HepG2 (cell line): ENCODE data around the gene ACACA. TPM values are rescaled to one million over a fixed set of nuclear protein-coding genes. Genes with fewer than 3 reads are reported as not detected.

Experiments used
- ATAC-seq: fragments of 200-7000 bp; cut with Tn5 transposase; 3 replicates; pipeline ENCODE4 v1.9.1; 2020; ENCODE audit warnings: mild to moderate bottlenecking, moderate library complexity
- BruUV-seq: library from RNA; stranded (reverse); fragments of 400-500 nt; replicated peaks from 2 replicates; lab custom pipeline; 2021; lab: Mats Ljungman, UMichigan
- CTCF ChIA-PET: fragments of 300-600 bp; formaldehyde crosslinking; extraction: SDS; loops from one replicate; lab custom pipeline; 2021; ENCODE audit warnings: low total read pairs, inconsistent platforms, low intra/inter-chr PET ratio; lab: Yijun Ruan, JAX
- POLR2A ChIA-PET: fragments of 350-600 bp; sonication (Branson Sonifier 250); formaldehyde crosslinking; loops from one replicate; lab custom pipeline; 2020; ENCODE audit warnings: antibody characterized with exemption, inconsistent platforms; lab: Yijun Ruan, JAX
- DNase-seq: peaks from one replicate; pipeline ENCODE4 v3.0.0-alpha.2; 2015; ENCODE audit warnings: low spot score
- FAIRE-seq: peaks from 3 replicates; lab custom pipeline; 2011; peaks lifted over from hg19 to GRCh38; lab: Jason Lieb, UNC
- H2AFZ ChIP-seq: one replicate; pipeline ENCODE4 v1.6.1; 2011; ENCODE audit warnings: low read length, inconsistent platforms
- H3K27ac ChIP-seq: fragments of 300-600 bp; 3 replicates; pipeline ENCODE4 v1.8.0; 2011; ENCODE audit warnings: mixed run types, mild to moderate bottlenecking, mixed read lengths, low read length, inconsistent platforms; ENCODE audit not compliant: insufficient read depth; ENCODE audit errors: extremely low read length
- H3K27me3 ChIP-seq, 2 experiments: fragments of 200-600 bp in 1 of 2; 2 replicates in 1 of 2; 3 replicates in 1 of 2; pipeline versions ENCODE4 v1.6.0 to v1.8.0; 2011; ENCODE audit warnings: low read length in 2 of 2, mild to moderate bottlenecking in 2 of 2, moderate library complexity in 2 of 2, inconsistent platforms in 1 of 2; ENCODE audit not compliant: insufficient read depth in 2 of 2, control insufficient read depth in 1 of 2
- H3K36me3 ChIP-seq, 2 experiments: fragments of 200-600 bp in 1 of 2; replicated peaks in 1 of 2; 2 replicates in 1 of 2; 3 replicates in 1 of 2; pipeline versions ENCODE4 v1.5.1 to v1.8.0; 2011; ENCODE audit warnings: low read length in 2 of 2, inconsistent platforms in 1 of 2; ENCODE audit not compliant: insufficient read depth in 2 of 2, control insufficient read depth in 1 of 2
- H3K4me1 ChIP-seq: 2 replicates; pipeline ENCODE4 v1.5.1; 2012; ENCODE audit warnings: low read length, inconsistent platforms; ENCODE audit not compliant: insufficient read depth
- H3K4me2 ChIP-seq: 2 replicates; pipeline ENCODE4 v1.6.0; 2011; ENCODE audit warnings: low read depth, low read length, inconsistent platforms
- H3K4me3 ChIP-seq, 3 experiments: fragments of 200-600 bp in 1 of 3; sonication (generic), shearing (Covaris generic) in 1 of 3; replicated peaks in 1 of 3; 2 replicates each; pipeline ENCODE4 v1.5.1; 2011 to 2016; ENCODE audit warnings: low read length in 3 of 3, inconsistent platforms in 2 of 3, low read depth in 2 of 3, mild to moderate bottlenecking in 2 of 3, control low read depth in 1 of 3, mixed read lengths in 1 of 3; ENCODE audit not compliant: insufficient read depth in 1 of 3
- H3K79me2 ChIP-seq: one replicate; pipeline ENCODE4 v1.6.1; 2011; ENCODE audit warnings: low read length, inconsistent platforms; ENCODE audit not compliant: insufficient read depth
- H3K9ac ChIP-seq: 2 replicates; pipeline ENCODE4 v1.6.0; 2011; ENCODE audit warnings: mild to moderate bottlenecking, low read depth, low read length, inconsistent platforms; ENCODE audit not compliant: insufficient read depth
- H3K9me3 ChIP-seq: 2 replicates; pipeline ENCODE4 v1.5.1; 2012; ENCODE audit warnings: mild to moderate bottlenecking, low read length
- H4K20me1 ChIP-seq: 2 replicates; pipeline ENCODE4 v1.6.0; 2011; ENCODE audit warnings: inconsistent platforms, mild to moderate bottlenecking, low read length, moderate library complexity; ENCODE audit not compliant: insufficient read depth
- CREM ChIP-seq, 2 experiments: sonication (generic) in 1 of 2; formaldehyde crosslinking in 1 of 2; IDR thresholded peaks; 2 replicates each; pipeline versions ENCODE4 v1.4.0 to v1.6.1; 2016 to 2020; ENCODE audit warnings: antibody characterized with exemption in 1 of 2, mild to moderate bottlenecking in 1 of 2, missing genetic modification reagents in 1 of 2
- EP300 ChIP-seq, 3 experiments: sonication (generic) in 1 of 3; formaldehyde crosslinking in 1 of 3; IDR thresholded peaks; 2 replicates each; pipeline versions ENCODE4 v1.5.1 to v1.6.1; 2011 to 2020; ENCODE audit warnings: low read depth in 2 of 3, low read length in 2 of 3, borderline replicate concordance in 1 of 3, improper control_type of control experiment in 1 of 3, mild to moderate bottlenecking in 1 of 3, missing genetic modification reagents in 1 of 3, moderate library complexity in 1 of 3
- GABPA ChIP-seq, 2 experiments: IDR thresholded peaks; 2 replicates each; pipeline ENCODE4 v1.6.1; 2011 to 2016; ENCODE audit warnings: low read depth in 2 of 2, low read length in 1 of 2, missing biosample characterization in 1 of 2, missing genetic modification characterization in 1 of 2
- HINFP ChIP-seq: sonication (generic); formaldehyde crosslinking; IDR thresholded peaks from 2 replicates; pipeline ENCODE4 v1.4.0; 2020; ENCODE audit warnings: low read depth, mild to moderate bottlenecking, missing genetic modification reagents
- KLF11 ChIP-seq: IDR thresholded peaks from 2 replicates; pipeline ENCODE4 v1.6.1; 2016; ENCODE audit warnings: missing compliant biosample characterization
- MIXL1 ChIP-seq: IDR thresholded peaks from 2 replicates; pipeline ENCODE4 v1.6.1; 2016
- MYC ChIP-seq: sonication (generic); formaldehyde crosslinking; IDR thresholded peaks from 2 replicates; pipeline ENCODE4 v1.9.0; 2021; ENCODE audit warnings: missing genetic modification reagents, borderline replicate concordance
- NR2F2 ChIP-seq: IDR thresholded peaks from 2 replicates; pipeline ENCODE4 v1.6.1; 2012; ENCODE audit warnings: low read depth, inconsistent platforms, borderline replicate concordance
- PHF21A ChIP-seq: sonication (generic); formaldehyde crosslinking; IDR thresholded peaks from 2 replicates; pipeline ENCODE4 v1.5.0; 2020; ENCODE audit warnings: mild to moderate bottlenecking, missing genetic modification reagents
- ZBTB20 ChIP-seq: sonication (generic); formaldehyde crosslinking; IDR thresholded peaks from 2 replicates; pipeline ENCODE4 v1.8.1; 2023; ENCODE audit warnings: missing genetic modification reagents, low read depth, mild to moderate bottlenecking, borderline replicate concordance
- ZBTB38 ChIP-seq: sonication (generic); formaldehyde crosslinking; IDR thresholded peaks from 2 replicates; pipeline ENCODE4 v1.5.1; 2020; ENCODE audit warnings: mild to moderate bottlenecking, missing genetic modification reagents
- WGBS: methylation state at CpG from one replicate; pipeline ENCODE4 v1.1.6; 2017; ENCODE audit warnings: low lambda C conversion rate; 5-methylcytosine and 5-hydroxymethylcytosine counted together
- in situ Hi-C: cut with HindIII; loops from 2 replicates; pipeline ENCODE4 v1.10.0; 2017; ENCODE audit warnings: low pct_unique_long_range_greater_than_20kb; ENCODE audit not compliant: extremely low pct_ligation_motif_present
- intact Hi-C: fragments of 100-400 bp; cut with micrococcal nuclease; formaldehyde crosslinking; loops from one replicate; pipeline ENCODE4 v1.10.0; 2022; ENCODE audit not compliant: unreplicated experiment
- polyA plus RNA-seq, 8 experiments: library from polyadenylated mRNA; depleted of rRNA in 3 of 8; stranded (reverse) in 7 of 8; unstranded in 1 of 8; fragments of >200 nt; fragmentation: Illumina TruSeq in 4 of 8; extraction: Trizol in 4 of 8; gene quantifications; 2 replicates each; pipeline versions ENCODE4 v1.2.1 to v1.2.3, GENCODE V29; 2011 to 2016; ENCODE audit warnings: low read depth in 4 of 8, missing spikeins in 1 of 8, mixed read lengths in 1 of 8; ENCODE audit not compliant: insufficient read depth in 1 of 8
- total RNA-seq, 5 experiments: library from RNA; depleted of rRNA; stranded (reverse); fragments of >200 nt; fragmentation: Illumina TruSeq; extraction: Trizol; gene quantifications; 2 replicates each; pipeline ENCODE4 v1.2.3, GENCODE V29; 2016; ENCODE audit warnings: low read depth in 1 of 5
- TF ChIP-seq, protein P1 (sequence below): sonication (generic); formaldehyde crosslinking; IDR thresholded peaks from 2 replicates; pipeline ENCODE4 v1.9.0; 2021; ENCODE audit warnings: missing genetic modification reagents, borderline replicate concordance

The ACACA gene
- total and polyA plus RNA-seq, 2 of the 13 experiments (the other 11 are each of a cell fraction or from before 2014, with no cell fraction given) = 39.2 to 47.2 TPM

- Histone ChIP-seq H3K36me3 (peaks cover 37 to 95% of the 10 kb centered on the region in 2 experiments), H3K9ac (no peak overlapping the region), H3K27me3 (no peaks in the 10 kb centered on the region), H2AFZ (no peak overlapping the region), H3K4me1 (no peaks in the 10 kb centered on the region), H3K27ac (no peak overlapping the region), H4K20me1 (no peaks in the 10 kb centered on the region), H3K4me2 (no peak overlapping the region), H3K9me3 (no peaks in the 10 kb centered on the region), H3K4me3 (no peak overlapping the region), H3K79me2 (no peaks in the 10 kb centered on the region)
- ChIA-PET CTCF (no interaction called here), POLR2A (no interaction called here)
- BruUV-seq = no TSS peak
- ATAC-seq = no peak
- intact Hi-C loops (no loop called here), in situ Hi-C loops (no loop called here)
- WGBS = 97% methylated on average over 4 of the region's 4 CpGs
- DNase-seq = no peak
- no peak for FAIRE-seq
- TF ChIP-seq, protein P1, sequence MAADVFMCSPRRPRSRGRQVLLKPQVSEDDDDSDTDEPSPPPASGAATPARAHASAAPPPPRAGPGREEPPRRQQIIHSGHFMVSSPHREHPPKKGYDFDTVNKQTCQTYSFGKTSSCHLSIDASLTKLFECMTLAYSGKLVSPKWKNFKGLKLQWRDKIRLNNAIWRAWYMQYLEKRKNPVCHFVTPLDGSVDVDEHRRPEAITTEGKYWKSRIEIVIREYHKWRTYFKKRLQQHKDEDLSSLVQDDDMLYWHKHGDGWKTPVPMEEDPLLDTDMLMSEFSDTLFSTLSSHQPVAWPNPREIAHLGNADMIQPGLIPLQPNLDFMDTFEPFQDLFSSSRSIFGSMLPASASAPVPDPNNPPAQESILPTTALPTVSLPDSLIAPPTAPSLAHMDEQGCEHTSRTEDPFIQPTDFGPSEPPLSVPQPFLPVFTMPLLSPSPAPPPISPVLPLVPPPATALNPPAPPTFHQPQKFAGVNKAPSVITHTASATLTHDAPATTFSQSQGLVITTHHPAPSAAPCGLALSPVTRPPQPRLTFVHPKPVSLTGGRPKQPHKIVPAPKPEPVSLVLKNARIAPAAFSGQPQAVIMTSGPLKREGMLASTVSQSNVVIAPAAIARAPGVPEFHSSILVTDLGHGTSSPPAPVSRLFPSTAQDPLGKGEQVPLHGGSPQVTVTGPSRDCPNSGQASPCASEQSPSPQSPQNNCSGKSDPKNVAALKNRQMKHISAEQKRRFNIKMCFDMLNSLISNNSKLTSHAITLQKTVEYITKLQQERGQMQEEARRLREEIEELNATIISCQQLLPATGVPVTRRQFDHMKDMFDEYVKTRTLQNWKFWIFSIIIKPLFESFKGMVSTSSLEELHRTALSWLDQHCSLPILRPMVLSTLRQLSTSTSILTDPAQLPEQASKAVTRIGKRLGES (CRISPR knock-in tag) = no peak
- TF ChIP-seq ZBTB20 (CRISPR knock-in tag) = no peak
- TF ChIP-seq MYC = no peak
- no peak for TF ChIP-seq EP300 (IDR thresholded peaks at IDR 0.05; ENCODE audit: low read depth in 2 of 2, low read length in 2 of 2)
- no peak for TF ChIP-seq EP300 (CRISPR knock-in tag; IDR thresholded peaks at IDR 0.05; ENCODE audit: borderline replicate concordance)
- TF ChIP-seq NR2F2 = no peak
- TF ChIP-seq GABPA (IDR thresholded peaks at IDR 0.05; ENCODE audit: low read depth, low read length) = no peak
- TF ChIP-seq GABPA (CRISPR knock-in tag; IDR thresholded peaks at IDR 0.05; ENCODE audit: low read depth) = no peak
- no peak for TF ChIP-seq KLF11 (CRISPR knock-in tag)
- TF ChIP-seq PHF21A (CRISPR knock-in tag) = no peak
- no peak for TF ChIP-seq HINFP
- no peak for TF ChIP-seq MIXL1
- no peak for TF ChIP-seq ZBTB38 (CRISPR knock-in tag)
- TF ChIP-seq CREM (IDR thresholded peaks at IDR 0.05) = no peak
- TF ChIP-seq CREM (CRISPR knock-in tag; IDR thresholded peaks at IDR 0.05) = no peak
These were observed 312.2 kb downstream of the ACACA start for GRCh38 chr17:37094391-37094790.
